PC-3 (cell line): ENCODE measurements around the gene ARHGAP5. TPM values are rescaled to one million over a fixed set of nuclear protein-coding genes. Genes with fewer than 3 reads are reported as not detected.

Experiments
- ATAC-seq: fragments of 200-7000 bp; cut with Tn5 transposase; 2 replicates; pipeline ENCODE4 v1.9.1; 2020; ENCODE audit warnings: mild to moderate bottlenecking, moderate library complexity
- Bru-seq: library from RNA; stranded (reverse); fragments of 400-500 nt; gene quantifications from one replicate; lab custom pipeline; 2021; lab: Mats Ljungman, UMichigan
- BruChase-seq, 2 experiments: library from RNA; stranded (reverse); fragments of 400-500 nt; gene quantifications; one replicate each; lab custom pipeline; 2021; lab: Mats Ljungman, UMichigan
- BruUV-seq: library from RNA; stranded (reverse); fragments of 400-500 nt; replicated peaks from 2 replicates; lab custom pipeline; 2021; lab: Mats Ljungman, UMichigan
- CTCF ChIA-PET: fragments of 300-600 bp; sonication (Branson Sonifier 250); formaldehyde crosslinking; loops from one replicate; lab custom pipeline; 2022; ENCODE audit warnings: antibody characterized with exemption; lab: Charles Lee
- POLR2A ChIA-PET: fragments of 300-600 bp; sonication (Branson Sonifier 250); formaldehyde crosslinking; loops from one replicate; lab custom pipeline; 2022; ENCODE audit warnings: antibody characterized with exemption; ENCODE audit not compliant: unreplicated experiment; lab: Charles Lee
- DNase-seq: peaks from one replicate; pipeline ENCODE4 v3.0.0-alpha.2; 2015
- H2AFZ ChIP-seq: fragments of 300-600 bp; sonication (generic); 2 replicates; pipeline ENCODE4 v1.6.0; 2016; ENCODE audit warnings: antibody characterized with exemption, low read length
- H3F3A ChIP-seq: fragments of 300-600 bp; sonication (generic); one replicate; pipeline ENCODE4 v1.6.0; 2017; ENCODE audit warnings: antibody characterized with exemption, low read length, control low read depth, mild to moderate bottlenecking; ENCODE audit not compliant: unreplicated experiment
- H3K27ac ChIP-seq: fragments of 300-600 bp; sonication (generic); 2 replicates; pipeline ENCODE4 v1.5.1; 2016; ENCODE audit warnings: mild to moderate bottlenecking, low read length
- H3K27me3 ChIP-seq: fragments of 300-600 bp; sonication (generic); 2 replicates; pipeline ENCODE4 v1.6.1; 2016; ENCODE audit warnings: low read length, mixed read lengths
- H3K36me3 ChIP-seq: fragments of 300-600 bp; sonication (generic); 2 replicates; pipeline ENCODE4 v1.6.1; 2016; ENCODE audit warnings: low read depth, mixed run types, low read length, mixed read lengths
- H3K4me1 ChIP-seq: fragments of 300-600 bp; sonication (generic); 2 replicates; pipeline ENCODE4 v1.5.1; 2016; ENCODE audit warnings: low read length; ENCODE audit not compliant: insufficient read depth
- H3K4me2 ChIP-seq: fragments of 300-600 bp; sonication (generic); 2 replicates; pipeline ENCODE4 v1.6.0; 2016; ENCODE audit warnings: low read length
- H3K4me3 ChIP-seq: fragments of 300-600 bp; sonication (generic); 2 replicates; pipeline ENCODE4 v1.5.1; 2016; ENCODE audit warnings: mild to moderate bottlenecking, low read length, mixed read lengths
- H3K79me2 ChIP-seq: fragments of 300-600 bp; sonication (generic); 2 replicates; pipeline ENCODE4 v1.6.1; 2017; ENCODE audit warnings: low read length, mixed read lengths
- H3K9ac ChIP-seq: fragments of 300-600 bp; sonication (generic); 2 replicates; pipeline ENCODE4 v1.6.0; 2016; ENCODE audit warnings: mild to moderate bottlenecking, low read length
- H3K9me2 ChIP-seq: fragments of 300-600 bp; sonication (generic); replicated peaks from 2 replicates; pipeline ENCODE4 v1.6.1; 2016; ENCODE audit warnings: mixed run types, low read length, mixed read lengths
- H3K9me3 ChIP-seq: fragments of 300-600 bp; sonication (generic); 2 replicates; pipeline ENCODE4 v1.6.1; 2016; ENCODE audit warnings: low read length, mixed read lengths
- H4K20me1 ChIP-seq: fragments of 300-600 bp; sonication (generic); 2 replicates; pipeline ENCODE4 v1.6.1; 2016; ENCODE audit warnings: low read length, mixed read lengths
- EZH2 ChIP-seq: fragments of 300-600 bp; sonication (generic); IDR thresholded peaks from one replicate; pipeline ENCODE4 v1.6.1; 2017; ENCODE audit warnings: antibody characterized with exemption, mild to moderate bottlenecking, low read length; ENCODE audit not compliant: unreplicated experiment
- EZH2phosphoT487 ChIP-seq: fragments of 300-600 bp; sonication (generic); IDR thresholded peaks from 2 replicates; pipeline ENCODE4 v1.6.1; 2018; ENCODE audit warnings: mild to moderate bottlenecking, antibody characterized with exemption, low read length, borderline replicate concordance
- intact Hi-C: fragments of 100-400 bp; cut with micrococcal nuclease; formaldehyde crosslinking; loops from 2 replicates; pipeline ENCODE4 v1.9.0; 2023
- long read RNA-seq: library from polyadenylated mRNA; unstranded; transcript quantifications from one replicate; pipeline ENCODE4 v2.0.0, GENCODE V29; 2021; ENCODE audit not compliant: unreplicated experiment
- total RNA-seq: library from RNA; depleted of rRNA; stranded (reverse); fragments of >200 nt; gene quantifications from 2 replicates; pipeline ENCODE4 v1.2.3, GENCODE V29; 2014; rRNA removed
- TF ChIP-seq, protein P1 (sequence below): fragments of 300-600 bp; sonication (generic); conservative IDR thresholded peaks from 2 replicates; pipeline ENCODE4 v1.5.1; 2017; ENCODE audit warnings: antibody characterized with exemption, low read depth, mild to moderate bottlenecking, low read length

Gene ARHGAP5, protein sequence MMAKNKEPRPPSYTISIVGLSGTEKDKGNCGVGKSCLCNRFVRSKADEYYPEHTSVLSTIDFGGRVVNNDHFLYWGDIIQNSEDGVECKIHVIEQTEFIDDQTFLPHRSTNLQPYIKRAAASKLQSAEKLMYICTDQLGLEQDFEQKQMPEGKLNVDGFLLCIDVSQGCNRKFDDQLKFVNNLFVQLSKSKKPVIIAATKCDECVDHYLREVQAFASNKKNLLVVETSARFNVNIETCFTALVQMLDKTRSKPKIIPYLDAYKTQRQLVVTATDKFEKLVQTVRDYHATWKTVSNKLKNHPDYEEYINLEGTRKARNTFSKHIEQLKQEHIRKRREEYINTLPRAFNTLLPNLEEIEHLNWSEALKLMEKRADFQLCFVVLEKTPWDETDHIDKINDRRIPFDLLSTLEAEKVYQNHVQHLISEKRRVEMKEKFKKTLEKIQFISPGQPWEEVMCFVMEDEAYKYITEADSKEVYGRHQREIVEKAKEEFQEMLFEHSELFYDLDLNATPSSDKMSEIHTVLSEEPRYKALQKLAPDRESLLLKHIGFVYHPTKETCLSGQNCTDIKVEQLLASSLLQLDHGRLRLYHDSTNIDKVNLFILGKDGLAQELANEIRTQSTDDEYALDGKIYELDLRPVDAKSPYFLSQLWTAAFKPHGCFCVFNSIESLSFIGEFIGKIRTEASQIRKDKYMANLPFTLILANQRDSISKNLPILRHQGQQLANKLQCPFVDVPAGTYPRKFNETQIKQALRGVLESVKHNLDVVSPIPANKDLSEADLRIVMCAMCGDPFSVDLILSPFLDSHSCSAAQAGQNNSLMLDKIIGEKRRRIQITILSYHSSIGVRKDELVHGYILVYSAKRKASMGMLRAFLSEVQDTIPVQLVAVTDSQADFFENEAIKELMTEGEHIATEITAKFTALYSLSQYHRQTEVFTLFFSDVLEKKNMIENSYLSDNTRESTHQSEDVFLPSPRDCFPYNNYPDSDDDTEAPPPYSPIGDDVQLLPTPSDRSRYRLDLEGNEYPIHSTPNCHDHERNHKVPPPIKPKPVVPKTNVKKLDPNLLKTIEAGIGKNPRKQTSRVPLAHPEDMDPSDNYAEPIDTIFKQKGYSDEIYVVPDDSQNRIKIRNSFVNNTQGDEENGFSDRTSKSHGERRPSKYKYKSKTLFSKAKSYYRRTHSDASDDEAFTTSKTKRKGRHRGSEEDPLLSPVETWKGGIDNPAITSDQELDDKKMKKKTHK (N-terminal part only)
- total RNA-seq: 46.4 and 62.1 TPM in 2 replicates
- Bru-seq, nascent RNA: percentile 96 among the genes with signal in this experiment
- percentile 97 among the genes with signal in this experiment for BruChase-seq, experiment 1, labeled RNA remaining after a 6-hour chase
- BruChase-seq, experiment 2, labeled RNA remaining after a 2-hour chase: percentile 97 among the genes with signal in this experiment
- long read RNA-seq, full-length matches to known transcripts: 27 of 145 reads
- long read RNA-seq, partial matches to known transcripts: 78 of 145 reads
- long read RNA-seq, other reads (novel, unspliced or antisense): 40 of 145 reads

DNA sequence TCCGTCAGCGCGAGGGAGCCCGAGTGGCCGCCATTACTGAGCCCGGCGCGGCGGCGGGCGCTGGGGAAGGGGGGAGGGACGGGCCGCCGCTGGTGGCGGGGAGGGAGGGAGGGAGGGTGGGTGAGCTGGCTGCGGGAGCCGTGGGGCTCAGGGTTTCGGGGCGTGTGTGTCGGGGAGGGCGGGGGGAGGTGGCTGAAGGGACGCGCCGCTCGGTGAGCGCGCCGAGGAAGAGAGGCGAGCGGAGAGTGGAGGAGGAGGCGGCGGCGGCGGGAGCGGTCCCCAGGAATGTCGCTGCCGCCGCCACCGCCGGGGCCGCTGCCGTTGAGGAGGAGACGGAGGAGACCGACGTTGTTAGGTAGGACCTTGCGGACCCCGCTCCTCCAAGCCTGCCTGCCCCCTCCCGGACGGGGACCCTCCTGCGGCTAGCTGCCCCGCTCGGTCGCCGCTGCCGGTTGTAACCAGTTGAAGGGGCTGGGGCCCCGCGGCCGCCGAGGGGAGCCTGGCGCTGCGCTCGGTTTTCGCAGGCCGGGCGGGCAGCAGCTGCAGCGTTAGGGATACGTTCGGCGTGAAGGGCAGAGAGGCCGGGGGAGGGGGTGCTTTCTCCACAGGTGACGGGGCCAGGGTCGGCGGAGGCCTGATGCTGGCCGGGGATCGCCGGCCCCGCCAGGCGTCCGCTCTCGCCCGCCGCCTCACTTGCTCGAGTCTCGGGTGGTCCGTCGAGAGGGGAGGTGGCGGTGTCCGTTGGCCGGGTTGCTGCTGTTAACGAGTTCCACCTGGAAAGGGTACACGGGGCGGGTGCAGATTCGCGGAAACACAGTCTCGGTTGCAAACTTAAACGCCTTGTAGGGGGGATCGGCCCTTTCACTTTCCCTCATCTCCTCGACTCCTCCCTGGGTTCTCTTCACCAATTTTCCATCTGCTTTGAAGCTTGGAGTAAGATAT is at the start of gene ARHGAP5:
ARHGAP5 (plus strand) TSS at position 224 of the 942 bp plus-strand sequence. CDS start 13,366 bp downstream, outside the sequence.
- H3K27me3 ChIP-seq: no peaks in the 10 kb centered on the region
- ATAC-seq (peak; percentile 16), DNase-seq (no peak)
- H3K27ac ChIP-seq: peak within 1 kb of the TSS; percentile 90
- H4K20me1 ChIP-seq: peaks cover 26% of the 10 kb centered on the region
- CTCF ChIA-PET: interaction anchor here (0.5 to 1.9 kb wide), 4 partner anchors 86 to 918 kb away, joined by 4 to 9 read pairs (median 6); partner anchors contain the start of gene RNU6-8
- H3K4me2 ChIP-seq: peak within 1 kb of the TSS; percentile 87
- no peaks in the 10 kb centered on the region for H3K9me2 ChIP-seq
- POLR2A ChIA-PET: interaction anchor here (0.6 to 1.0 kb wide), 10 partner anchors 31 to 1051 kb away, joined by 3 to 25 read pairs (median 5); partner anchors contain the start of gene HEATR5A
- no peaks in the 10 kb centered on the region for H3K36me3 ChIP-seq
- peak within 1 kb of the TSS; percentile 86 for H3K9ac ChIP-seq
- H3K9me3 ChIP-seq: no peaks in the 10 kb centered on the region
- H3K79me2 ChIP-seq: peaks cover 68% of the 10 kb centered on the region
- TF ChIP-seq, protein P1, sequence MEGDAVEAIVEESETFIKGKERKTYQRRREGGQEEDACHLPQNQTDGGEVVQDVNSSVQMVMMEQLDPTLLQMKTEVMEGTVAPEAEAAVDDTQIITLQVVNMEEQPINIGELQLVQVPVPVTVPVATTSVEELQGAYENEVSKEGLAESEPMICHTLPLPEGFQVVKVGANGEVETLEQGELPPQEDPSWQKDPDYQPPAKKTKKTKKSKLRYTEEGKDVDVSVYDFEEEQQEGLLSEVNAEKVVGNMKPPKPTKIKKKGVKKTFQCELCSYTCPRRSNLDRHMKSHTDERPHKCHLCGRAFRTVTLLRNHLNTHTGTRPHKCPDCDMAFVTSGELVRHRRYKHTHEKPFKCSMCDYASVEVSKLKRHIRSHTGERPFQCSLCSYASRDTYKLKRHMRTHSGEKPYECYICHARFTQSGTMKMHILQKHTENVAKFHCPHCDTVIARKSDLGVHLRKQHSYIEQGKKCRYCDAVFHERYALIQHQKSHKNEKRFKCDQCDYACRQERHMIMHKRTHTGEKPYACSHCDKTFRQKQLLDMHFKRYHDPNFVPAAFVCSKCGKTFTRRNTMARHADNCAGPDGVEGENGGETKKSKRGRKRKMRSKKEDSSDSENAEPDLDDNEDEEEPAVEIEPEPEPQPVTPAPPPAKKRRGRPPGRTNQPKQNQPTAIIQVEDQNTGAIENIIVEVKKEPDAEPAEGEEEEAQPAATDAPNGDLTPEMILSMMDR: no peak
- no peak for TF ChIP-seq EZH2
- no peak for TF ChIP-seq EZH2phosphoT487
- H3K4me3 ChIP-seq: peak within 1 kb of the TSS; percentile 93
- peak within 1 kb of the TSS; percentile 95 for H2AFZ ChIP-seq
- no peaks in the 10 kb centered on the region for H3F3A ChIP-seq
- peaks cover 32% of the 10 kb centered on the region for H3K4me1 ChIP-seq
- BruUV-seq: no TSS peak
- intact Hi-C loops: loop anchor here (1.0 to 10.0 kb wide), 5 partner anchors 57 to 483 kb away; no protein-coding TSS in a partner anchor

DNA sequence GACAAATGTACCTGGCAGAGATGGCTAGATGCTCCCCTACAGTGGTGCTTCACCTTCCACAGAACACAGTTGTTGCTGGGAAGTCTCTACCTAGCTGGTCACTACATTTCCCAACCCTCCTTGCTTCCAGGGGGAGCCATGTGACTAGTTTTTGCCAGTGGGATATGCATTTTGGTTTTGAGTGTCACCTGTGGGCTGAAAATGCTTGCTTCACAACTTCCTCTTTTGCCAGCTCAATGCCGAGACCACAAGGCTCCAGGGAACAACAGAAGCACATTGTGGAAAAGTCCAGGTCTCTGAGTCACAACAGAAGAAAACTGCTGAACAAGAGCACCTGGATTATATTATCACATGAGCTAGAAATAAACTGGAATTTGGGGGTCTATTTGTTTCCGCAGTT is 48.5 kb upstream of the ARHGAP5 start:
- CTCF ChIA-PET: no interaction called here
- H4K20me1 ChIP-seq: no peaks in the 10 kb centered on the region
- no peaks in the 10 kb centered on the region for H3K36me3 ChIP-seq
- H3K79me2 ChIP-seq: no peaks in the 10 kb centered on the region
- H3K4me3 ChIP-seq: no peak overlapping the region
- no peaks in the 10 kb centered on the region for H3K27me3 ChIP-seq
- peak overlapping the region; percentile 20 for H3K27ac ChIP-seq
- no peaks in the 10 kb centered on the region for H3F3A ChIP-seq
- DNase-seq (peak; percentile 70), ATAC-seq (peak; percentile 16)
- H2AFZ ChIP-seq: peak overlapping the region; percentile 45
- H3K9me3 ChIP-seq: no peaks in the 10 kb centered on the region
- H3K4me1 ChIP-seq: peaks cover 30% of the 10 kb centered on the region
- H3K9me2 ChIP-seq: no peaks in the 10 kb centered on the region
- intact Hi-C loops: no loop called here
- POLR2A ChIA-PET: no interaction called here
- TF ChIP-seq EZH2phosphoT487: no peak
- TF ChIP-seq, protein P1: no peak
- no peak for TF ChIP-seq EZH2
- no TSS peak for BruUV-seq
- H3K9ac ChIP-seq: no peak overlapping the region
- peak overlapping the region; percentile 18 for H3K4me2 ChIP-seq
